HG03280 (cell line): Measurements from ENCODE around the gene C9orf152.
"Not testable (repeated sequence)": the region's sequence is repeated elsewhere in the genome, so short reads cannot be mapped to it uniquely, and the experiment has no call there.

Experiments
- ATAC-seq: cut with Tn5 transposase; IDR thresholded peaks from one replicate; pipeline ENCODE4 v1.9.1; 2021; ENCODE audit warnings: mild to moderate bottlenecking, moderate library complexity; ENCODE audit not compliant: unreplicated experiment

Gene C9orf152

GRCh38 chr9:110214586-110215355 lies 6.8 kb upstream of the C9orf152 start:
- no peak for ATAC-seq

GRCh38 chr9:110214090-110214489 lies 6.1 kb upstream of the C9orf152 start:
- ATAC-seq = no peak

GRCh38 chr9:110213413-110214044 lies 5.6 kb upstream of the C9orf152 start:
- ATAC-seq = no peak

GRCh38 chr9:110207071-110207641 lies 803 bp downstream of the C9orf152 start:
- no peak for ATAC-seq

GRCh38 chr9:110206389-110206788 lies 1.6 kb downstream of the C9orf152 start:
- no peak for ATAC-seq

- not testable (repeated sequence) for ATAC-seq
Observed at GRCh38 chr9:110205612-110206011, 2.3 kb downstream of the C9orf152 start.

GRCh38 chr9:110202232-110202631 lies 5.7 kb downstream of the C9orf152 start:
- ATAC-seq = no peak

DNA sequence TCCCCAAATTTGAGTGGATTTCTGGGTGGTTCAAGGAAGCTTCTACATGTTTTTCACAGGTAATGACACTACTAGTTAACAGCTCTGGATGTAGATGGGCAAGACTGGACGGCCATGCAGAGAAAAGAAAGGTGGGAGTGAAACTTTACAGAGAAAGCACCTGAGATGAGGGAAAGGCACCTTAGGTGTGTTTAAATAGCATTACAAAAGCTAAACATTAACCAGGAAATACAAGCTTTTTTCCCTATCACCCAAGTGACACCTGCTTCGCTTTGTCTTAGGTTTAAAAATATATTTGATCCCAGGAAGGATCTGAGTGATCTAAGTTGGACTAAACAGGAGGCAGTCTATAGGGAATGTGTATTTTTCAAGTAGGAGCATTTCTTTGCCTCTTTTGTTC lies 8.3 kb downstream of the C9orf152 start:
- no peak for ATAC-seq

DNA sequence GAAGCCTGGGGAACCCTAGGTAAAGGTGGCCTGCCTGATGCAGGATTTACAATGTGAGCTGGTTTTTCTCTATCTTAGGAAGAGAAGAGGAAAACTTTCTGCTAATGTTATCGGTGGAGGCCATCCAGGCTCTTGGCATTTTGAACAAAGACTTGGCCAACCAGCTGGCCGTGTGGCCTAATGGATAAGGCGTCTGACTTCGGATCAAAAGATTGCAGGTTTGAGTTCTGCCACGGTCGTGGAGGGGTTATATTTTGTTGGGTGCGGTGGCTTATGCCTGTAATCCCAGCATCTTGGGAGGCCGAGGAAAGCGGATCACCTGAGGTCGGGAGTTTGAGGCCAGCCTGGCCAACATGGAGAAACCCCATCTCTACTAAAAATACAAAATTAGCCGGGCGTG lies 9.6 kb downstream of the C9orf152 start:
- ATAC-seq = no peak

- ATAC-seq = no peak
Observed at GRCh38 chr9:110197330-110198187, 10.4 kb downstream of the C9orf152 start.

DNA sequence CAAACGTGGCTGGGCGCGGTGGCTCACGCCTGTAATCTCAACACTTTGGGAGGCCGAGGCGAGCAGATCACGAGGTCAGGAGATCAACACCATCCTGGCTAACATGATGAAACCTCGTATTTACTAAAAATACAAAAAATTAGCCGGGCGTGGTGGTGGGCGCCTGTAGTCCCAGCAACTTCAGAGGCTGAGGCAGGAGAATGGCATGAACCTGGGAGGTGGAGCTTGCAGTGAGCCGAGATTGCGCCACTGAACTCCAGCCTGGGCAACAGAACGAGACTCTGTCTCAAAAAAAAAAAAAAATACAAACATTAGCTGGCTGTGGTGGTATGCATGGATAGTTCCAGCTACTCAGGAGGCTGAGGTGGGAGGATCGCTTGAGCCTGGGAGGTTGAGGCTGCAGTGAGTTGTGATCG lies 11.9 kb downstream of the C9orf152 start:
- not testable (repeated sequence) for ATAC-seq

DNA sequence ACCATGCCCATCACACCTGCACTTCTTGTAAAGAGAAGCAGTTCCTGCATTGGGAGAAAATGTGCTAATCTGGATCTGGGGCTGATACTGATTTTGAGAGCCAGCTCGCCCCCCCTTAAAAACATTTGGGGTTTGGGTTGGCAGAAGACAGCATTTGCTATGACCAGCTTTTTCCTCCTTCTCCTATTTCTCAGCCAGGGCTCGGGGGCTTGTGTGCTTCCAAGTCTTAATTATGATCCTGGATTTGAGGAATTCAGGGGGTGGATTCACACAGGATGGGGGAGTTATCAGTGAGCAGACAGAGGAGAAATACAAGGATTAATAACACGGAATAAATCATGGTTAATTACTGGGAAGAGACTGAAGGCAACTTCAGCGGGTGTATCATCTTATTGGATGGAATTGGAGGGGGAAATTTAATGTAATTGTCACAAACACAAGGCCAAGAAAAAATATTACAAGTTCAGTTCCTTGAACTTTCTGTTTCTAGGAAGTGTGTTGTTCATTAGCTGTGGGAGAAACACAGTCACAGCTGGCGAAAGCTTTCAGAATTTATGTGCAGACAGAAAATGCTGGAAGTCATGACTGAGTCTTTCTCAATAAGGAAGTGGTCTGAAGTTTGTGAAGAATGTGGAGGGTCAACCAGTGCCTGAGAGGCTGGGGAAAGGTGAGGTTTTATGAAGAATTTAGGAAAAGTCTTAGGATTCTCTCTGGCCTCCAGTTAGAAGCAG lies 15.3 kb downstream of the C9orf152 start:
- ATAC-seq = no peak

GRCh38 chr9:110191615-110192014 lies 16.3 kb downstream of the C9orf152 start:
- no peak for ATAC-seq

- ATAC-seq = no peak
Observed at GRCh38 chr9:110189559-110190320, 18.2 kb downstream of the C9orf152 start.

DNA sequence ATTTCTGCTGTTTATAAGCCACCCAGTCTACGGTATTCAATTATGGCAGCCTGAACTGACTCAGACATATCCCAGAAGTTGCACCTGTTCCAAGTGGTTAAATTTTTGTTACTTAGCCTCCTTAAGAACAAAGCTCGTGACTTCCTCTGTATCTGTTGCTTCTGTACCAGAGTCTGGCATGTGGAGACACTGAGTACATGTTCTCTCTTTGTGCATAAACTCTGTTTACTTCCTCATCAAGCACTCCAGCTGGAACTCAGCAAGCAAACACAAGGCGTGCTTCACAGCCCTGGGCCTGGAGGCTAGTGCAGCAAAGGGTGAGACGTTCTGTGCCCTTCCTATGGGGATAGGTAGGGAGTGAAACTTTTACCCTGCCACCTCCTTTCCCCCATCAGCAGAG lies 19.0 kb downstream of the C9orf152 start:
- no peak for ATAC-seq

- no peak for ATAC-seq
Observed at GRCh38 chr9:110188101-110188500, 19.9 kb downstream of the C9orf152 start.

- ATAC-seq = no peak
Observed at GRCh38 chr9:110187126-110187525, 20.8 kb downstream of the C9orf152 start.

GRCh38 chr9:110186254-110186653 lies 21.7 kb downstream of the C9orf152 start:
- no peak for ATAC-seq

GRCh38 chr9:110185806-110186205 lies 22.2 kb downstream of the C9orf152 start:
- ATAC-seq = no peak
